Ecto neural progenitor cell (in vitro differentiated cells): ENCODE results near the gene ASH1L.
"Not testable (repeated sequence)": the region's sequence is repeated elsewhere in the genome, so short reads cannot be mapped to it uniquely, and the experiment has no call there.

Source experiments
- DNase-seq: peaks from one replicate; pipeline ENCODE4 v3.0.0-alpha.2; 2018; ENCODE audit warnings: low spot score

ASH1L gene

DNA sequence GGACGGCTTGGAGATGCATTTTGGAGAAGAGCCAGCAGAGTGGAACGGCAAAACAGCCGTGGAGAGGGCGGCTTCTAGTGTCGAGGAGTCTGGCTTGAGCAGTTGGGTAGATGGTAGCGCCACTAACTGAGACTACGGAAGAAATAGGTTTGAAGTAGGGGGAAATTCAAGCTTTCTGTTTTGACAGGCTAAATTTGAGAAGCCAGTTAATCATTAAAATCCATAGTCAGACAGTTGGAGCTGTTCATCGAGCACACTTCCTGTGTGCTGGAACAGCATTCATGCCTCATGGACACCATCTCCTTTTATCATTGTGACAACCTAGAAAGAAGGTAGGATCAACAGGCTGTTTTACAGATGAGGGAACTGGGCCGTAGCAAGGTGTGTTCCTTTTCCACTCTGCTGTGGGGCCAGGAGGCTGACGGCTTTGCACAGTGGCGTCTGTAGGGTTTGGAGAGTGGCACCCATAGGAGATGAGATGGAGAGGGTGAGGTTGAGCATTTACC lies 258.0 kb downstream of the ASH1L start:
- DNase-seq = no peak

DNA sequence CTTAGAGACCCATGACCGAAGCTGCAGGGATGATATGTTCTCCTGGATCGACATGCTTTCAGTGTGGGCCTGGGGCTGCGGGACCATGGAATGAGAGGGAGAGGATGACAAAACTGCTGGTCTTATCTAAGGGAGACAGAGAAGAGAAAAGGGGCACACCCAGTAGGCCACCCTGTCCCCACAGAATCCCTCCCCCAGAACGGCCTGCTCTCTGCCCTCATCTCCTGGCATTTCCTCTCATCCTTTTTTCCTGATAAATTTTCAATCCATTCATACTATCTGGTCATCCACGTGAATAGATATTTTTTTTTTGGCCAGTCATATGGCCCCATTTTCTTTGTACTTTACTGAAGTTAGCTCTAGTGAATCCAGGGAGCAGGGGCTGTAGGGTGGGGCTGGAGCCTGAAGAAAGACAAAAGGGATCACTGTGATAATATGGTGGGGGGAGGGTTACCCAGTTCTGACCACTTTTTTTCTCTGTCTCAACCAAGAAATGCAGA lies 261.2 kb downstream of the ASH1L start, which contains the start of gene PKLR:
Gene PKLR (minus strand): TSS at position 97 of the 500 bp plus-strand sequence. CDS start 43 bp downstream, at position 54.
- no peak for DNase-seq

DNA sequence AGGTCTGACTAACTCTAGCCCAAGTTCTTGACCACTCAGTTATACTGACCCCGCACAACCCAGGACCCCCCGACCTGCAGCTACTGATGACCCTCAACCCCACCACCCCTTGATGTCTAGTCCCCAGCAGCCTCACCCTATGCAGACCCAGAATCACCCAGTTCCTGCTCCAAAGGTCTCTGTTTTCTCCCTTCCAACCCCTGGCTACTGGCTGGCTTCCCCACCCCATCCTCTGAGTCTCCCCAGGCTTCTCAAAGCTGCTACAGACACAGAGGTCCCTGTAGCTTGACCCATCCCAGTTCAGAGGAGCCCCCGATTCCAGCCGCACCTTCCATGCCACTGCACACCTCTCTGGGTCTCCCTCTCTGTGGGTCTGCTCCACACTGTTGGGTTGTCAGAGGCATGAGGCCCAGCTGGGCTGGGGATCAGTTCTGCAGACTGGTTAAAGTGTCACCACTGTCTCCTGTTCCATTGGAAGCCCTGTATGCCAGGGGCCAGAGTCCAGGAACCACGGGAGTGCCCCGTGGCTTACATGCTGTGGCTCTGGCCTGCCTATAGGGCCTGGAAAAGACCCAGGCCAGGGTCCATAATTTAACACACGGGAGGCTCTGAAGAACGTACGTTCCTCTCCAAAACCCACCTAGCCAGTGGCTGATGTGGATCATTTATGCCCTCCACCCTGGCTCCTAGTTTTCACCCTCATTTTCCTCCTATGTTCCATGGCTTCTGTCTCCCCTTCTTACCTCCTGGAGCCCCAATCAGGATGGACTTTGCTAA lies 261.9 kb downstream of the ASH1L start:
- no peak for DNase-seq

DNA sequence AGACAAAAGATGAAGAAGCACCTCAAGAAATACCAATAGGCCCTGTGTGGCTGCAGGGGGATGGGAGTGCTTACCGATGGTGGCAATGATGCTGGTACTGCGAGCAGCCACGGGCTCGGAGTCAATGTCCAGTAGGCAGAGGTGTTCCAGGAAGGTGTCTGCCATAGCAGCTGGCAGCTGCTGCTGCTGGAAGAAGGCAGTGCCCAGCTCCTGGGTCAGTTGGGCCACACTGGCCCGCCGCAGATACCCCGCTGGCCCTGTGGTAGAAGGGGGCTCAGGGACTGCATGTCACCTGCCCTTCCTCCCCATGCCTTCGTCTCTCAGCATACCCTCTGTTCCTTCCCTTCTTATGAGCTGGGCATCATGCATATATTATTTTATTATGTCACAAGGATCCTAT lies 262.6 kb downstream of the ASH1L start:
- no peak for DNase-seq

DNA sequence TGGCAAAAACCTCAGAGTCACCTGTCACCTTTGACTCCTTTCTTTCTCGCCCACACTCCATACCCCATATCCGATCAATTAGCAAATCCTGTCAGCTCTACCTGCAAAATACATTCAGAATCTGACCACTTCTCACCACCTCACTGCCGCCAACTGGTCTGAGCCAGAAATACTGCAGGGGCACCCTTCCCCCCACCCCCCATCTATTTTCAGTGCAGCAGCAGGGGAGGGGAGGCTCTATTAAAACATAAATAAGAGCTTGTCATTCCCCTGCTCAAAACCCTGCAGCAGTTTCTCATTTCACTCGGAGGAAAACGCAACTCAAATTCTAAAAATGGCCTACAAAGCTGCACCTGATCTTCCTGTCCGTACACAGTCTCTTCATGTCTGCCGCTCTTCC lies 265.2 kb downstream of the ASH1L start:
- no peak for DNase-seq

DNA sequence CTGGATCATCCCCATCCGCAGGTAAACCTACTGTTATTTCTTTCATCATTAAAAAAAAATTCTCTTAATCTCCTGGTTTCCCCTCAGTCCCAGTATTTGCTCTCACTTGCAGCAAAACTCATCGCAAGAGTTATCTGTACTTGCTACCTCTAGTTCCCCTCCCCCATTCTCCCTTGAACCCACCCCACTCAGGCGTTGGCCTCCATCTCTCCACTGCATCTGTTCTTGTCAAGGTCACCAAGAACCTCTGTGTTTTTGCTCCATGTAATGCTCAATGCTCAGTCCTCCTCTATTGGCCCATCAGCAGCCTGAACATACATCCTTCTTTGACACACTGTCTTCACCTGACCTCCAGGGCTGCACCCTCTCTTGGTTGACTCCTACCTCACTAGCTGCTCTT lies 265.9 kb downstream of the ASH1L start:
- no peak for DNase-seq

DNA sequence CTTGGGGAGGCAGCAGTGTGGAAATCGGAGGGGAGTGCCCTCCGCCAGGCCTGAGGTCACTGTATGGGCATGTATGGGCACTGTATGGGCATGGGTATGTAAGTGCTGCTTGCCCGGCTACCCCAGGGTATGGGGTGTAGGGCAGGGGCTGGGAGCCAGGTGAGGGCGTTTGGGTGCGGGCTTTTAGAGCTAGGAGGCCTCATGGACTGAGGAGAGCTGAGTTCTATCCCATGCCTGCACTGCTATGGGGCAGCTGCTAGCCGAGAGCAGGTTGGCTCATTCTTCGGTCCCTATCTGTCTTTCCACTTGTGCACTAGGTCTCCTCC lies 266.7 kb downstream of the ASH1L start:
- no peak for DNase-seq

DNA sequence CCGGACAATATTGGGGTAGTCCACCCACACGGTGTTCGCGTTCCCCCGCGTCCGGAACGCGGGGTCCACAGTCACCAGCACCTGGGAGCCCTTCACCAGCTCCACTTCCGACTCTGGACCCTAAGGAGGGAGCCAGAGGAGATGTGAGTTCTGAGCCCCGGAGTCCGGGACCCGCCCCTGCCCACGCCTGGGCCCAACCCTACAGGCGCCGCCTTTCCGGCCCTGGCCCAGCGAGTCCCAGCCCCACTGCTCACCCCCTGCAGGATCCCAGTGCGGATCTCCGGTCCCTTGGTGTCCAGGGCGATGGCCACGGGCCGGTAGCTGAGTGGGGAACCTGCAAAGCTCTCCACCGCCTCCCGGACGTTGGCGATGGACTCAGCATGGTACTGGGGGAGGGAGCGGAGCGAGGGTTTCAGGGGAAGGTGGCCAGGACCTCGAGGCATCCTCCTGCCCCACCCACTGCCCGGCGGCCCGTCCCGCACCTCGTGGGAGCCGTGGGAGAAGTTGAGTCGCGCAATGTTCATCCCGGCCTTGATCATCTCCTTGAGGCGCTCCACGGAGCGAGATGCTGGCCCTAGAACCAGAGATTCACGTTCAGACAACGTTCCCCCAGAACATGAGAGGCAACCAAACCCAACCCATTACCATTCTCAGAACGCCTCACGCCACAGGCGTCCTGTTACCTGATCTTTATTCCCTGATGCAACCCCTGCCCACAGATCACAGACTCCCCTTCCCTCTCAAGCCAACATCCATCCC lies 267.2 kb downstream of the ASH1L start:
- no peak for DNase-seq

DNA sequence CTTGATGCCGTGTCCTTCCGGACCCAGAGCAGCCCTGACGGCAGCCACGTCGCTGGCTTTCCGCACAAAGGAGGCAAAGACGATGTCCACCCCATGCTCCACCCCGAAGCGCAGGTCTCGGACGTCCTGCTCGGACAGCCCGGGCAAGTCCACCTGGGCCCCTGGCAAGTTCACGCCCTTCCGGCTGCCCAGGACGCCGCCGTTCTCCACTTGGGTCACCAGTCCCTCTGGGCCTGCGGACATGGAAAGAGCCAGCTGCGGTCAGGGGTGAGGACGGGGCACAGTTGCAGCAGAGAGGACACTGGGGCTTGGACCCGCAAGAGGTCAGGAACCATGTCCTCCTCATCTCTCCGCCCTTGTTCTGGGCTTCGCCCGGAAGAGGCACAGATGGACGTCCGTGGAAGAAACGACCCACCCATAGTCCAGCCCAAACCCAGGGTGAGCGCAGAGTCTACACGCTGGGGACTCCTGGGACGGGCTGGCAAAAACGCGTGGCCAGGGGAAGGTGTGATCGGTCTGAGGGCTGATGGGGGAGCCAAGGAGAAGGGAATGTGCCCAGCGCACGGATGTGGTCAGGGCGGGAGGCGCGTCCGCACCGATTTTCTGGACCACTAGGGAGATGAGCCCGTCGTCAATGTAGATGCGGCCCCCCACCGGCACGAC lies 268.0 kb downstream of the ASH1L start:
- DNase-seq = no peak

DNA sequence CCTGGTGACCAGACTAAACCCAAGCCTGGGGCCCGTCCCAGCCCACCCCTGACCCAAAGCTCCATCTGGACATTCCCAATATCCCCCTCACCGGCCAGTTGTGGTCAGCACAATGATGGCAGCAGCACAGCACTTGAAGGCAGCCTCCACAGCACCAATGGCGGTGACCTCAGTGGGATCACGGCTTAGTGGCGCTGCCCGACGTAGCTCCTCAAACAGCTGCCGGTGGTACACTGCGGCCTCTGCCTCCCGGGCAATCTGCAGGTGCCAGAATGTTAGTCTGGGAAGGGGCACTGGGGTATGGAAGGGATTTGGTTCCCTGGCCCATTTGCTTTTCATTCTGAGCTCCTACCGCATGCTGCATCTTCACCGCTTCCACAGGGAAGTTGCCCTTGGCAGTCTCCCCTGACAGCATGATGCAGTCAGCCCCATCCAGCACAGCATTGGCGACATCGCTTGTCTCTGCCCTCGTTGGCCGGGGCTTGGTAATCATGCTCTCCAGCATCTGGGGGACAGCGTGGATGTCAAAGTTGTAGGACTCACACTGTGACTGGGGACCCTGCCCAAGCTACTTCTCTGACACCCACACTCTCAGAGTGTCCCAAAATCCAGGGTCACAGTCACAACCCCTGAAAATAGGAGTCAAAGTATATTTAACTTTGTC lies 269.4 kb downstream of the ASH1L start:
- DNase-seq = no peak

DNA sequence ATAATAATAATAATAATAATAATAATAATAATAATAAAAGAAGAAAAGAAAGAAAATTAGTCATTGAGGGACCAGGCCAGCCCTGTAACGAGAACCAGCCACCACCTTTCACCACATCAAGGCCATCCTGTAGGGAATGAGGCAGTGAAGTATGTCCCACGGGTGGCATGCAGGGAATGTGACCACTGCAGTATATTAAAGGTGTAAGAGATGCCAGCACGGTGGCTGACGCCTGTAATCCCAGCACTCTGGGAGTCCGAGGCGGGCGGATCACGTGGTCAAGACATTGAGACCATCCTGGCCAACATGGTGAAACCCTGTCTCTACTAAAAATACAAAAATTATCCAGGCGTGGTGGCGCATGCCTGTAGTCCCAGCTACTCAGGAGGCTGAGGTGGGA lies 271.6 kb downstream of the ASH1L start:
- not testable (repeated sequence) for DNase-seq

DNA sequence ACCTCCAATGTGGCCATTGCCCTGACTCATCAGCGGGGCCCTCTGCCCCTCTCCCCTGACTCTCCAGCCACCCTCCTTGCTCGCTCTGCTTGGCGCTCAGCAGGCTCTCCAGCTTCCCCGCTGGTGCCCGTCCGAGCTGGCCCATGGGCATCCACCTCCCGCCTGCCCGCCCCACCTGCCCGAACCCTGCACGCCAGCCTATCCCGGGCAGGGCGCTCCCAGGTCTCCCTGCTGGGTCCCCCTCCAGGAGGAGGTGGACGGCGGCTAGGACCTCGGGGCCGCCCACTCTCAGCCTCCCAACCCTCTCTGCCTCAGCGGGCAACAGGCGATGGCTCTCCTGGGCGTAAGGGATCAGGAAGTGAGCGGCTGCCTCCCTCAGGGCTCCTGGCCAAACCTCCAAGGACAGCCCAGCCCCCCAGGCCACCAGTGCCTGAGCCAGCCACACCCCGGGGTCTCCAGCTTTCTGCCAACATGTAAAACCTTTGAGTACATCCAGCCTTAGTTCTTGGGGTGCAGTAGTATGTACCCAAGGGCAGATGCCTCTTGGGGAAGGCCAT lies 274.5 kb downstream of the ASH1L start:
- DNase-seq = no peak

DNA sequence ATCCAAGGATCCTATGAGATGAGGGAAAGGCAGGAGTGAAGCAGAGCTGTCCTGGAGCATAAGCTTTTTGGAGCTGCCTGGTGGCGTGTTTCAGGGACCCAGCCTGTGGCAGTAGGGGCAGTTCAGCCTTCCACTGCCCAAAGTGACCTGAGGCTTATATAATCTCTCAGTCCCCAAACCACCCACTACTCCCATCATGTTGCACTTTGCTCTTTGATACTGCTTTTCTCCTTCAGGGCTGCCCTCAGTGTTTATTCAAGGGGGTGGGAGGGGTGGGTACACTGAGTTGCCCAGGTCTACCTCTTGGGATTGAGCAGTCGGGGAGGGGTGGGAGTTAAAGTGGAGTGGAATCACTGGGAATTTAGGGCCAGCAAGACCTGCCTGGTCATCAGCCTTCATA lies 276.1 kb downstream of the ASH1L start:
- no peak for DNase-seq

DNA sequence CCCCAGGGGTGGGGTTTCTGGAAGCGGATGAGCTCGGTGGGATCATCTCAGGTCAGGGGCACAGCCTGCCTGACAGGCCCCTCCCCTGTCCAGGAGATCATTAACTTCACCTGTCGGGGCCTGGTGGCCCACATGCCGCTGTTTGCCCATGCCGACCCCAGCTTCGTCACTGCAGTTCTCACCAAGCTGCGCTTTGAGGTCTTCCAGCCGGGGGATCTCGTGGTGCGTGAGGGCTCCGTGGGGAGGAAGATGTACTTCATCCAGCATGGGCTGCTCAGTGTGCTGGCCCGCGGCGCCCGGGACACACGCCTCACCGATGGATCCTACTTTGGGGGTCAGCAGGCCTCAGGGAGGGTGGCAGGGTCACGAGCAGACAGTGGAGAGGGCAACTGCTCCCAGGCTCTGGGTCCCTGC lies 277.0 kb downstream of the ASH1L start:
- no peak for DNase-seq
